OCI-LY7 (cell line): ENCODE data around the gene TEPSIN.

Experiments used
- EZH2phosphoT487 ChIP-seq: fragments of 200-600 bp; sonication (generic); IDR thresholded peaks from 2 replicates; pipeline ENCODE4 v1.6.1; 2018; ENCODE audit warnings: low read depth, borderline replicate concordance, mild to moderate bottlenecking, mixed run types, antibody characterized with exemption, low read length, moderate library complexity, mixed read lengths
- TF ChIP-seq, protein P1 (sequence below): fragments of 200-600 bp; sonication (generic); conservative IDR thresholded peaks from 2 replicates; pipeline ENCODE4 v1.5.1; 2014; ENCODE audit warnings: mild to moderate bottlenecking, antibody characterized with exemption, low read length, moderate library complexity, mixed read lengths

DNA sequence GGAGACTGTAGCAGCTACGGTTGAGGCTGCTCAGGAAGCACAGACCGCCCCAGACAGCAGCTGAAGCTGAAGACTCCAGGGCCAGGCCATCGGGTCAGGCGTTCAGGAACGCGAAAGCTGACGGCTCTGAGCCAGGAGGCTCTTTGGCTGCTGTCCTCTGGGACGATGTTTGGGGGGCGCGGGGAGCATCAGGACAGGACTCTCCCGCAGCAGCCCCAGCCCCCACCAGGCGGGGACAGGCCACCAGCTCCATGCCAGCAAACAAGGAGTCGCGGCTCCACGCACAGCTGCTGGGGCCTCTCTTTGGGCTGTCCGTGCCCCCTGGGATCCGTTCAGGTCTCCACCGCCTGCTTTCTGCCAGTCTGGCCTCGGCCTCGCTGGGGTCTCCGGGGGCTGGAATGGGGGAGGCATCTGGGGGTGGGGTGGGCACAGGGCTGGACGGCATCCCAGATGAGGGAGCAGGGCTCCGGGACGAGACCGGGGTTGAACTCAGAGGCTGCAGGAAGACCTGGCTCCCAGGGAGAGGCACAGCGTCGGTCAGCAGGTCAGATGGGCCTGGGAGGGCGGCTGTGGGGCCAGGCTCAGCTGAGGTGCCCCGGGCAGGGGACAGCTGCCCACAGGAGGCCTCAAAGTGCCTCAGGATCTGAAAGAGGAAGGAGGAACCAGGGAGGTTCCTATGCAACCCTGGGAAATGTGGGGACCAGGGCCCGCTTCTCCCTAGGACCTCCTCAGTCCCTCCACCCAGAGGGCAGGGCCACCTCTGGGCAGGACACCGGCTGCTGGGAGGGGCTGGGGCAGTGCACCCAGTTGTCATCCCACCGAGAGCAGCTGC, 9.8 kb downstream of the TEPSIN start:
- TF ChIP-seq, protein P1, sequence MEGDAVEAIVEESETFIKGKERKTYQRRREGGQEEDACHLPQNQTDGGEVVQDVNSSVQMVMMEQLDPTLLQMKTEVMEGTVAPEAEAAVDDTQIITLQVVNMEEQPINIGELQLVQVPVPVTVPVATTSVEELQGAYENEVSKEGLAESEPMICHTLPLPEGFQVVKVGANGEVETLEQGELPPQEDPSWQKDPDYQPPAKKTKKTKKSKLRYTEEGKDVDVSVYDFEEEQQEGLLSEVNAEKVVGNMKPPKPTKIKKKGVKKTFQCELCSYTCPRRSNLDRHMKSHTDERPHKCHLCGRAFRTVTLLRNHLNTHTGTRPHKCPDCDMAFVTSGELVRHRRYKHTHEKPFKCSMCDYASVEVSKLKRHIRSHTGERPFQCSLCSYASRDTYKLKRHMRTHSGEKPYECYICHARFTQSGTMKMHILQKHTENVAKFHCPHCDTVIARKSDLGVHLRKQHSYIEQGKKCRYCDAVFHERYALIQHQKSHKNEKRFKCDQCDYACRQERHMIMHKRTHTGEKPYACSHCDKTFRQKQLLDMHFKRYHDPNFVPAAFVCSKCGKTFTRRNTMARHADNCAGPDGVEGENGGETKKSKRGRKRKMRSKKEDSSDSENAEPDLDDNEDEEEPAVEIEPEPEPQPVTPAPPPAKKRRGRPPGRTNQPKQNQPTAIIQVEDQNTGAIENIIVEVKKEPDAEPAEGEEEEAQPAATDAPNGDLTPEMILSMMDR = no peak
- TF ChIP-seq EZH2phosphoT487 = no peak
